Activated CD4-positive, alpha-beta T cell treated with anti-CD3 and anti-CD28 coated beads, Interleukin-2, amount 10 ng/mL, durations not matched to agents 24 days and 14 days (primary cell): Measurements from ENCODE around the gene FGFR3. TPM values are rescaled to one million over a fixed set of nuclear protein-coding genes. Genes with fewer than 3 reads are reported as not detected.

Experiments
- DNase-seq: peaks from one replicate; pipeline ENCODE4 v3.0.0; 2022
- H3K27ac Mint-ChIP-seq: one replicate; pipeline ENCODE4 v1.8.0; 2022; ENCODE audit warnings: mild to moderate bottlenecking, mixed read lengths
- H3K27me3 Mint-ChIP-seq: one replicate; pipeline ENCODE4 v1.8.0; 2022; ENCODE audit warnings: mixed read lengths
- H3K36me3 Mint-ChIP-seq: one replicate; pipeline ENCODE4 v1.8.0; 2022; ENCODE audit warnings: low read depth, mild to moderate bottlenecking, mixed read lengths
- H3K4me1 Mint-ChIP-seq: one replicate; pipeline ENCODE4 v1.8.0; 2021; ENCODE audit warnings: mixed read lengths
- H3K4me3 Mint-ChIP-seq: one replicate; pipeline ENCODE4 v1.8.0; 2022; ENCODE audit warnings: mild to moderate bottlenecking, moderate library complexity, mixed read lengths
- H3K9me3 Mint-ChIP-seq: one replicate; pipeline ENCODE4 v1.8.0; 2021; ENCODE audit warnings: mixed read lengths
- intact Hi-C: fragments of 100-400 bp; cut with micrococcal nuclease; formaldehyde crosslinking; loops from one replicate; pipeline ENCODE4 v1.15.1; 2023
- total RNA-seq: library from RNA; stranded (reverse); gene quantifications from 2 replicates; pipeline ENCODE4 v1.2.3, GENCODE V29; 2022

FGFR3 gene
- total RNA-seq, 1 donor from 2014 or later, result 0.30 TPM

DNA sequence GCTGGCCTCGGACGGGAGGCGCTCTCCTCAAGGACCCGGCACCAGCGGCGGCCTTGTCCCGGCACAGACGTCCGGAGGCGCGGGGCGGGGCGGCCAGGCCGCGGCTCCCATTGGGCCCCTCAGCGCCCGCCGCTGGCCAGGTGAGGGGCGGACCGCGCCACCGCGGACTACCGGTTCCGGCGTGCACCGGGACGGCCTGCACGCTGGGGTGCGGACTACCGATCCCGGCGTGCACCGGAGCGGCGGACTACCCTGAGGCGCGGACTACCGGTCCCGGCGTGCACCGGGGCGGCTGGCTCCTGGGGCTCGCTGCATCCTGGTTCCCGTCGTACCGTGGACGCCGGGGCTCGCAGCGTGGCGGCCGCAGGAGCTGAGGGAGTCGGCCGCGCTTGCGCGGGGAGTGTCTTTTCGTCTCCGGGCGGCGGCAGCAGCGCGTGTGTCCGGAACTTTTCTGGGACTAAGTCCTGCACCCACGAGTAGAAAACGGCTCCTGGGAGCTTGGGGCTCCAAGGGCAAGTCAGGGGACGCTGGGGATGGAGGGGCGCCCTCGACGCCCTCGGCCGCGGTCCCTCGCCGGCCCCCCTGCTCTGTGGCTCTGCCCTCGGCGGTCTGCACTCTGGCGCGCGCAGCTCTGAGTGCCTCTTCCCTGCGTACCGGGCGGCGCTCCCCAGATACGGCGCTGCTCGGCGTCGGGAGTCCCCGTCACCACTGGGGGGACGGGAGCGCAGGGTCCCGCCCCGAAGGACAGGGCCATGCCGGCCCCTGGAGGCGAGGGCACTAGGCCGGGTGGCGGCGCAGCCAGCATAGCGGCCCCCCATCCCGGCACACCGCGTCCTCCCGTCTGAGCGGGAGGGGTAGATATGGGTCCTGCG is 63.2 kb downstream of the FGFR3 start, which contains the start of gene LETM1:
LETM1 (minus strand) TSS at position 86 of the 872 bp plus-strand sequence. CDS start 206 bp downstream, outside the sequence.
- Mint-ChIP-seq H3K9me3 (no peaks in the 10 kb centered on the region), H3K4me1 (peaks cover 24% of the 10 kb centered on the region), H3K36me3 (peaks cover 10% of the 10 kb centered on the region), H3K27me3 (no peaks in the 10 kb centered on the region), H3K27ac (peak within 1 kb of the TSS; percentile 82), H3K4me3 (peak within 1 kb of the TSS; percentile 90)
- peak; percentile 99 for DNase-seq
- intact Hi-C loops, result loop anchor here (1.0 to 10.0 kb wide), 5 partner anchors 14 to 1106 kb away; partner anchors contain the start of genes CFAP99, GRK4, NOP14 and TACC3

DNA sequence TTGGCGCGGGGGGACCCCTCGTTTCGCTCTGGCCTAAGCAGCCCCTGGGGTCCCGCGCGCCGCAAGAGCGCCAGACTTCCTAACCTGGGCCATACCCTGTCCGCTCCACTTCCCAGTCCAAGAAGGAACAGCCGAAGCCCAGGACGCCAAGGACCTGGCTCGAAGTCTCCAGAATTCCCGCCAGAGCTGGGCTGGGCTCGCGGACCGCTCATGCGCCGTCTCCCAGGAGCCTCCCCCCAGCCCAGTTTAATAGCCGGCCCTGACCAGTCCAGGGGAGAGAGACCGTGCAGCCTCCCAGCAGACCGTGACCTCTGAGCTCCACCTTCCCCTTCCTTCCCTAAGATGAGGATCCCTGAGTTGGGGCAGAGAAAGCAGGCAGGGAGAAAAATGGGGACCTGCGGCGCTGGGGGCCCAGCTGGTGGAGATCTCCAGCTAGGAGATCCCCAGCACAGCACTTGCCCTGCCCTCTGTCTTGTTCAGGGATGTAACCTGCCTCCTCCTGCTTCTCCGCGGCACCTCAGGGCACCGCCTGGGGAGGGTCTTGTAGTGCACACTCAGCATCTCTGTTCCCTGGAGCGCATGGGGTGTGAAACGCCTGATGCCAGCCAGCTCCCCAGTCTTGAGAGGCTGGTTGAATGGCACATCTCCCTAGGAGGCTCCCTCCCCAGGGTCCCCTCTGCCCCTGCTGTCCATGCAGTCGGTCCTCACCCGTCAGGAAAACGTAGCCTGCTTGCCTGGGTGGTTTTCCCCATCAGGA is 64.0 kb downstream of the FGFR3 start:
- intact Hi-C loops, result loop anchor here (1.0 to 10.0 kb wide), 5 partner anchors 13 to 1106 kb away; partner anchors contain the start of genes CFAP99, GRK4, NOP14 and TACC3
- Mint-ChIP-seq H3K36me3 (peaks cover 10% of the 10 kb centered on the region), H3K27ac (peak overlapping the region; percentile 71), H3K4me1 (peaks cover 25% of the 10 kb centered on the region), H3K9me3 (no peaks in the 10 kb centered on the region), H3K4me3 (peak overlapping the region; percentile 86), H3K27me3 (no peaks in the 10 kb centered on the region)
- DNase-seq, result no peak

DNA sequence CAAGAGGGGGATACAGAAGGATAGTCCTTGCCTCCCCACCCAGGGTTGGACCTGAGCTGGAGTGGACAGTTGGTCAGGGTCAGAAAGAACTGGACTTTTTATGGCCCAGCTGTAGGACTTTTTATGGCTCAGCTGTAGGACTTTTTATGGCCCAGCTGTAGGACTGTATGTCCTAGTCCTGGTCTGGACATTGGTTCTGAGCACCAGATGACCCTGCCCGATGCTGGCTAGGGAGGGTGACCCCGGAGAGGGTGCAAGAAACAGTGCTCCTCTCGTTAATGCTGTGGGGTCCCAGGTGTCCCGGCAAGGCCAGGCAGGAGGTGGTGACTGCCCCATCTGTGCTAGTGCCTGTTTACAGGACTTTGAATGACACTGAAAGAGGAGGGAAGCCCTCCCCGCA is 64.8 kb downstream of the FGFR3 start:
- Mint-ChIP-seq H3K36me3 (peaks cover 7% of the 10 kb centered on the region), H3K27me3 (no peaks in the 10 kb centered on the region), H3K4me3 (no peak overlapping the region), H3K27ac (no peak overlapping the region), H3K9me3 (no peaks in the 10 kb centered on the region), H3K4me1 (peaks cover 28% of the 10 kb centered on the region)
- no peak for DNase-seq
- intact Hi-C loops, result loop anchor here (2.0 to 10.0 kb wide), 3 partner anchors 137 to 1105 kb away; partner anchors contain the start of genes CFAP99, GRK4, NOP14 and TACC3

Other genes starting within 250 kb of the FGFR3 start
- 3.5 and 4.0 TPM in 2 replicates for gene FAM53A, start 109.0 kb upstream of the FGFR3 start, total RNA-seq
- gene SLBP, start 81.0 kb upstream of the FGFR3 start, total RNA-seq, result 150 and 156 TPM in 2 replicates
- gene TMEM129, start 72.0 kb upstream of the FGFR3 start, total RNA-seq, result 26.6 and 27.8 TPM in 2 replicates
- gene TACC3, start 71.8 kb upstream of the FGFR3 start, total RNA-seq, result 134 and 142 TPM in 2 replicates
- gene LETM1, start 62.9 kb downstream of the FGFR3 start, total RNA-seq, result 97.2 and 98.7 TPM in 2 replicates
- 208 and 214 TPM in 2 replicates for gene NSD2, start 78.1 kb downstream of the FGFR3 start, total RNA-seq
- gene NELFA, start 215.7 kb downstream of the FGFR3 start, total RNA-seq, result 51.1 and 57.4 TPM in 2 replicates